SU-DHL-6 (cell line): ENCODE results near the gene MOCOS.

Source experiments
- CTCF ChIP-seq: fragments of 200-600 bp; sonication (generic); IDR thresholded peaks from one replicate; pipeline ENCODE4 v1.5.1; 2017; ENCODE audit warnings: antibody characterized with exemption, mild to moderate bottlenecking, low read length, moderate library complexity; ENCODE audit not compliant: insufficient read depth, poor library complexity, severe bottlenecking
- EZH2phosphoT487 ChIP-seq: fragments of 200-600 bp; sonication (generic), shearing (Covaris generic); conservative IDR thresholded peaks from 2 replicates; pipeline ENCODE4 v1.6.1; 2018; ENCODE audit warnings: mild to moderate bottlenecking, antibody characterized with exemption, low read length, moderate library complexity, mixed read lengths

GRCh38 chr18:36312806-36313395, 125.6 kb downstream of the MOCOS start:
- TF ChIP-seq CTCF (no peak), EZH2phosphoT487 (no peak)
